Stimulated activated CD8-positive, alpha-beta memory T cell treated with anti-CD3 and anti-CD28 coated beads, Interleukin-15, amount 100 ng/mL, for 1 hour (primary cell): ENCODE data around the gene TRIM6.
"Not testable (repeated sequence)": the region's sequence is repeated elsewhere in the genome, so short reads cannot be mapped to it uniquely, and the experiment has no call there.

ENCODE experiments used
- DNase-seq: peaks from one replicate; pipeline ENCODE4 v3.0.0-alpha.2; 2020; ENCODE audit warnings: low read depth

TRIM6 gene

GRCh38 chr11:5603326-5603725 is 6.9 kb downstream of the TRIM6 start:
- no peak for DNase-seq

GRCh38 chr11:5604896-5605295 is 8.5 kb downstream of the TRIM6 start:
- DNase-seq = no peak

GRCh38 chr11:5605849-5606248 is 9.4 kb downstream of the TRIM6 start:
- DNase-seq = no peak

- DNase-seq = no peak
These were observed 12.4 kb downstream of the TRIM6 start for GRCh38 chr11:5608808-5609207.

GRCh38 chr11:5610446-5610845 is 14.0 kb downstream of the TRIM6 start:
- DNase-seq = no peak

GRCh38 chr11:5611627-5612026 is 15.2 kb downstream of the TRIM6 start:
- DNase-seq = no peak

- no peak for DNase-seq
These were observed 22.4 kb downstream of the TRIM6 start for GRCh38 chr11:5618807-5619206.

GRCh38 chr11:5620651-5621521 is 24.4 kb downstream of the TRIM6 start:
- no peak for DNase-seq

- no peak for DNase-seq
These were observed 25.1 kb downstream of the TRIM6 start for GRCh38 chr11:5621580-5621979.

- DNase-seq = no peak
These were observed 26.4 kb downstream of the TRIM6 start for GRCh38 chr11:5622802-5623201.

GRCh38 chr11:5624489-5625279 is 28.2 kb downstream of the TRIM6 start, which contains the start of gene TRIM34:
Gene TRIM34 (plus strand): TSS chr11:5625001. CDS start chr11:5632332, 7,331 bp downstream.
- peak; percentile 43 for DNase-seq

GRCh38 chr11:5625281-5625680 is 28.8 kb downstream of the TRIM6 start:
- no peak for DNase-seq

GRCh38 chr11:5626196-5626595 is 29.8 kb downstream of the TRIM6 start:
- DNase-seq = no peak

- no peak for DNase-seq
These were observed 35.0 kb downstream of the TRIM6 start for GRCh38 chr11:5631417-5631816.

- DNase-seq = no peak
These were observed 35.7 kb downstream of the TRIM6 start for GRCh38 chr11:5631969-5632635.

GRCh38 chr11:5639953-5640352 is 43.5 kb downstream of the TRIM6 start:
- DNase-seq = no peak

- DNase-seq = no peak
These were observed 47.1 kb downstream of the TRIM6 start for GRCh38 chr11:5643585-5643984.

GRCh38 chr11:5646139-5646538 is 49.7 kb downstream of the TRIM6 start:
- no peak for DNase-seq

- DNase-seq = no peak
These were observed 59.0 kb downstream of the TRIM6 start for GRCh38 chr11:5655474-5655873.

GRCh38 chr11:5656956-5657355 is 60.5 kb downstream of the TRIM6 start:
- not testable (repeated sequence) for DNase-seq

GRCh38 chr11:5658318-5658717 is 61.9 kb downstream of the TRIM6 start:
- DNase-seq = no peak
